GM20000 (cell line): ENCODE results near the gene KBTBD4.

Source experiments
- DNase-seq: peaks from one replicate; pipeline ENCODE4 v3.0.0; 2012; ENCODE audit warnings: low spot score
- CTCF ChIP-seq: IDR thresholded peaks from 2 replicates; pipeline ENCODE4 v1.5.1; 2012; ENCODE audit warnings: mild to moderate bottlenecking, control low read depth; ENCODE audit errors: extremely low read depth, missing control alignments

KBTBD4 gene

DNA sequence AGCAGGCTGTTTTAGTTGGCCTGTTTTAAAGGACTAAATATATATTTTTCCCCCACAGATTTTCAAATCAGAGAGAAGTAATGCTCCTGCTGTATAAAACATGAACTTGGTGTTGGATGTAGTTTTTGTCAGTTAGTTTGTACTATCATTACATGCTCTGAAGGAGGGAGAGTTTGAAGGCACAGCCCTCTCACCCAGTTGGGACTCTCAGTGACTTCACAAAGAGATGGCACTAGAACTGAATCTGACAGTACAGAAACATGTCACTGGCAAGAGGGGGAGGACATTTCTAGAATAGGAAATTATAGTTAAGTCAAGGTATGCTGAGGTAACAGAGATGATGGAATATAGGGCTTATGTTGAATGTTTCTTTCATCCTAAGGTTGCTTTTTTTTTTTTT, 36.5 kb upstream of the KBTBD4 start:
- DNase-seq: no peak
- no peak for TF ChIP-seq CTCF

GRCh38 chr11:47611348-47611794, 32.6 kb upstream of the KBTBD4 start:
- DNase-seq: peak; percentile 37
- TF ChIP-seq CTCF: no peak

DNA sequence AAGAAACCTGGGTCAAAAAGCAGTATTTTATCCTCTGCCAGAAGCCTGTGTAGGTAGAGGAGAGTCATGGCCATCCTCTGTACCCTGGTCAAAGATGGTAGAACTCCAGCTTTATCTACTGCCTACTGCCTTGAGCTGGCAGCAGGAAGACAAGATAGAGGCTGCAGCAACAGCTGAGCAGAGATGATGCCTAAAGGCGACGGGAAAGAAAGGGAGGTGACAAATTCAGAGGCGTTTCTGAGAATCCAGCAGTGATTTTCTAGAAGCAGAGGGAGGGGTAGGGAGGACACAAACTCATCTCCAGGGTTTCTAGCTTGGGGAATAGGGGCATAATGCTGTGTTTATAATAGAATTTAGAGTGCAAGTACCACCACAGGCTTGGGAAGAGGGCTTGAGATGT, 30.9 kb upstream of the KBTBD4 start:
- TF ChIP-seq CTCF: no peak
- DNase-seq: no peak

- no peak for TF ChIP-seq CTCF
- no peak for DNase-seq
These were observed 28.6 kb upstream of the KBTBD4 start for GRCh38 chr11:47607380-47607779.

DNA sequence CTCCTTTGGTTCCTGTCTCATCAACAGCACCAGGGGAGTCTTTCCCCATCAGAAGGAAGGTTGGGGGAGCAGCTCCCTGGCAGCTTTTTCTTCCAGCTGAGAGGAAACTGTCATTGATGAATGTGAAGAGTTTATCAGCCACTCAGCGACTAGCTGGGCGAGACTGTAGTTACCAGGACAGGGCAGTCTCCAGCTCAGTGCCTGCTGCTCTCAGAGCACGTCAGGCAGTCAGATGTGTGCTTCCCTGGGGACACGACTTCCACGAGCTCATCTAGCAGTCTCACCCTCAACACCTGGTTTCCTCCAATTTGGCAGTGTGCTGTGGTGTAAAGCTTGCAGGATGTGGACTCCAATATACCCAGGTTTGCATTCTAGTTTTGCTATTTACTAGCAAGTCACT, 28.0 kb upstream of the KBTBD4 start:
- TF ChIP-seq CTCF: no peak
- no peak for DNase-seq

DNA sequence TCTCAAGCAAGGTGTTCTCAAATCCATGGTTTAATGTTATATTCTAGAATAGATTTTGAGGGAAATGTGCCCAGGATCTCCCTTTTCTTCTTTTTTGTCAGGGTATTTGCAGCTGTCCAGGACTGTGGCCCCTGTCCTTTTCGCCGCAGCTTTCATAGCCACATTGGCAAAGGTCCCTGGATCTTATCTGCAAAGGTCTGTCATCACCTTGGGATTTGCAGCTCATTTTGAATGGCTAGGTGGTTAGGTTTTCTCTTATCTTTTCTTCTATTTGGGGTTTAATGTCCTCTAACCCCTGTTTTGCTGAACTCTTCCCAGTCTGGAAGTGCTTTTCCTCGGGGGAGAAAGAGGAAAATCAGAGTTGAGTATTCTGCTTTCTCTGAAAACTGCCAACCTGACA, 27.2 kb upstream of the KBTBD4 start:
- TF ChIP-seq CTCF: no peak
- DNase-seq: no peak

DNA sequence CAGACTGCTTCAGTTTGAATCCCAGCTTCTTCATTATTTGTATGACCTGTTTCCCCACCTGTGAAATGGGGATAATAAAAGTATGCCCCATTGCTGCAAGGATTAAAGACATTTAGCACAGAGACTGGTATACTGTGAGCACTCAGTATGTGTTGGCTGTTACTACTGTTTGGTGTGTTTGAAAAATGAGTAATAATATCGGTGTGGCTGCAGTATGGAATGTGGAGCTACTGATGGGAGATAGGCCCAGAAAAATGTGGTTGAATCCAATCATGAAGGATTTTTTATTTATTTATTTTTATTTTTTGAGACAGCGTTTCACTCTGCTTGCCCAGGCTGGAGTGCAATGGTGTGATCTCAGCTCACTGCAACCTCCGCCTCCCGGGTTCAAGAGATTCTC, 24.5 kb upstream of the KBTBD4 start:
- no peak for TF ChIP-seq CTCF
- DNase-seq: no peak
